ENCODE results near the gene LOC101059915.
"Not testable (repeated sequence)": the region's sequence is repeated elsewhere in the genome, so short reads cannot be mapped to it uniquely, and the experiment has no call there.

Gene LOC101059915

DNA sequence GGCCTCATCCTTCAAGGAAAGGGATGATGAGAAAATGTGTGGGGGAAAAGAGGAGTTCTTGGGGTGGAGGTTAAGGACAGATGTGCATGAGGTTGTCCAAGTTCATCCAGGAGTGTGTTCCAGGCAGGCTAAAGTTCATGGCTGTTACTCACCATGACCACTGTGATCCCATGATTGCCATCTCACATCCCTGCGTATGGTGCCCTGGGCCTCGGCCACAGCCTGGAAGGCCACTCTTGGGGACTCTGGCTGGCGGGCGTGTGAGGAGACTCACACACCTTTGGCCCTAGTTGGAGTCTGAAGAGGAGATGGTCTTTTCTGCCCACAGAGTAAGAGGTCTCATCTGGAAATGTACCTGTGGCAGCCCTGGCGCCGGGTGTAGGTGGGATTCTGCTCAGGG, 7.4 kb upstream of the LOC101059915 start:
- intact Hi-C loops (cut with DNase I; ENCODE audit: low total_unique reads) = no loop called here
- DNase-seq = no peak
- Histone ChIP-seq H3K4me1 (peaks cover 0 to 5% (median 0%) of the 10 kb centered on the region in 6 donors), H3K27me3 (replicated peaks in 1 of 7) (peaks cover 0 to 2% (median 0%) of the 10 kb centered on the region in 7 donors), H3K9me3 (no peaks in the 10 kb centered on the region), H3K27ac (no peak overlapping the region), H3K36me3 (no peaks in the 10 kb centered on the region), H3K4me3 (no peak overlapping the region)
- no peak for TF ChIP-seq POLR2AphosphoS5 (IDR thresholded peaks at IDR 0.05)
- no peak for TF ChIP-seq CTCF (IDR thresholded peaks at IDR 0.05 in 8 of 11, conservative IDR thresholded peaks at IDR 0.05 in 3 of 11)
- no peak for TF ChIP-seq POLR2A (IDR thresholded peaks at IDR 0.05)
- 82 to 94% (median 93%) methylated on average over 2 to 6 of the region's 6 CpGs; no CpG with 5 or more reads in 1 of the 5 donors for WGBS, 5 donors

DNA sequence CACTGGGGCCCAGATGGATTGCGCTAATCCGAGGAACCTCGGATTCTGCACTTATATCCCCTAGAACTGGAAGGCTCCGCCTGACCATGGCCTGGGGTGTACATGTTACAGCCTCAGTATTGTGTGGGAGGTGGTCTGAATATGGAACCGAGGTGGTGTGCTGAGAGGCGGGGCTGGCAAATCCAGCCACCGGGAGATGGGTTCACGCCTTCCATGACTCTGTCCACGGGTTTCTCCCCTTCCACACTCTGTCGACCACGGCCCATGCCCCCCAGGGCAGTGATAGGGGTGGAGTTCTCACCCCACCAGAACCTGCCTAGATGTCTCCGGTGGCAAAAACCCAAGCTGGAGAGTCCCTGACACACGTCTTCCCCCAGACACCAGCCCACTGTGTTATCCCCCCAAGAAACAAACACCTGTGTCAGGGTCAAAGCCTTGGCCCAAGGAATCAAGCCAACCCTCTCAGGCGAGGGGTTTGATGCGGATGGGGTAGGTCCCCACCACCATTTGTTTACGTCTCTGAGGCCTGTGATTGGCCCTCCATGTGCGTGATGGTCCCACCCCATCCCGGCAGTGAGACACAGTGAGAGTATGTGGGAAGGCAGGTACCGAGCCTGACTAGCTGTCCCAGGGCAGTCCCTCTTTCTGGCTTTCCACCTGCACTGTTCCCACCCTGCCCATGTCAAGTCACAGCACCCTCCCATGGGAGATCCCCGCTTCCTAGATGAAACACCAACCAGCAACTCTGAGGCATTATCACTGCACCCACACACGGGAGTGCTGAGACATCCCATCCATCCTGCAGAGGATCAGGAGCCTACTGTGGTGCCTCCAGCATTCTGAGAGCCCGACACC, 6.6 kb upstream of the LOC101059915 start:
- TF ChIP-seq CTCF (IDR thresholded peaks at IDR 0.05 in 8 of 11, conservative IDR thresholded peaks at IDR 0.05 in 3 of 11) (no peak), POLR2AphosphoS5 (IDR thresholded peaks at IDR 0.05) (no peak), POLR2A (IDR thresholded peaks at IDR 0.05) (no peak)
- WGBS, 5 donors = 77 to 94% (median 83%) methylated on average over 15 to 22 of the region's 22 CpGs
- DNase-seq = no peak
- H3K27ac ChIP-seq = no peak overlapping the region
- intact Hi-C loops (cut with DNase I; ENCODE audit: low total_unique reads) = no loop called here
- no peaks in the 10 kb centered on the region for H3K9me3 ChIP-seq
- H3K4me1 ChIP-seq = peaks cover 0 to 5% (median 0%) of the 10 kb centered on the region in 6 donors
- no peak overlapping the region for H3K4me3 ChIP-seq
- no peaks in the 10 kb centered on the region for H3K36me3 ChIP-seq
- H3K27me3 ChIP-seq (replicated peaks in 1 of 7) = peaks cover 0 to 2% (median 0%) of the 10 kb centered on the region in 7 donors

DNA sequence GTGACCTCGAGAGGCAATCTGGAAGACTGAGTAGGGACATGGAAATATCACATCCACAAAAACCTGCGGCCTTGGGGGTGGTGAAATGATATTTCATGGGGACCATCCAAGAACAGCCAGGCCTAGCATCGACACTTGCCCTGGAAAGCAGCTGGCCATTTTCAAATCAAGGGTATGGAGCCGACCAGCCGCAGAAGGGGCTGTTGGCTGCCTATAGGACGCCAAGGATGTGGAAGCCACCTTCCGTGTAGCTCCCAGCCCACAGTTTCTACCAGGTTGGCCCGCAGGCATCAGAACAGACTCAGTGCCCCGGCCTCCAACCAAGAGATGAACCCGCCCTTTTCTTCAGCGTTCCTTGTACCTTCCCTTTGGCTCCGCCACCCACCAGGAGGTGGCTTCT, 5.4 kb upstream of the LOC101059915 start:
- TF ChIP-seq POLR2AphosphoS5 (IDR thresholded peaks at IDR 0.05) = no peak
- TF ChIP-seq CTCF (IDR thresholded peaks at IDR 0.05 in 8 of 11, conservative IDR thresholded peaks at IDR 0.05 in 3 of 11) = no peak
- no peak for TF ChIP-seq POLR2A (IDR thresholded peaks at IDR 0.05)
- WGBS, 5 donors = 75 to 91% (median 89%) methylated on average over 6 to 12 of the region's 12 CpGs

GRCh38 chrX:71662654-71663053, 4.7 kb upstream of the LOC101059915 start:
- DNase-seq; H3K27ac ChIP-seq; intact Hi-C loops (cut with DNase I; ENCODE audit: low total_unique reads); H3K4me1 ChIP-seq; H3K4me3 ChIP-seq; H3K9me3 ChIP-seq; H3K36me3 ChIP-seq; H3K27me3 ChIP-seq (replicated peaks in 1 of 7): not testable (repeated sequence)
- WGBS, 5 donors = 0 to 55% (median 20%) methylated on average over 1 to 11 of the region's 11 CpGs

More for the DNA sequence above, 5.4 kb upstream of the LOC101059915 start:
- Histone ChIP-seq H3K9me3 (no peaks in the 10 kb centered on the region), H3K27ac (no peak overlapping the region), H3K4me1 (peaks cover 0 to 5% (median 0%) of the 10 kb centered on the region in 6 donors), H3K36me3 (no peaks in the 10 kb centered on the region), H3K4me3 (no peak overlapping the region), H3K27me3 (replicated peaks in 1 of 7) (peaks cover 0 to 2% (median 0%) of the 10 kb centered on the region in 7 donors)
- intact Hi-C loops (cut with DNase I; ENCODE audit: low total_unique reads) = no loop called here
- no peak for DNase-seq

- H3K9me3 ChIP-seq; H3K4me3 ChIP-seq; DNase-seq; H3K27me3 ChIP-seq (replicated peaks in 1 of 7); H3K27ac ChIP-seq; H3K4me1 ChIP-seq; H3K36me3 ChIP-seq; intact Hi-C loops (cut with DNase I; ENCODE audit: low total_unique reads): not testable (repeated sequence)
- WGBS, 5 donors = 41 to 63% (median 46%) methylated on average over 4 to 8 of the region's 8 CpGs
These were observed 4.1 kb upstream of the LOC101059915 start for GRCh38 chrX:71663238-71663637.

Measured in spleen (tissue), 11 donors.